GM18873 (cell line): ENCODE data around the gene ISG20L2.
"Not testable (repeated sequence)": the region's sequence is repeated elsewhere in the genome, so short reads cannot be mapped to it uniquely, and the experiment has no call there.

Experiments used
- ATAC-seq: cut with Tn5 transposase; IDR thresholded peaks from one replicate; pipeline ENCODE4 v1.9.1; 2021; ENCODE audit warnings: mild to moderate bottlenecking, moderate library complexity, moderate number of reproducible peaks; ENCODE audit not compliant: unreplicated experiment, low FRiP score

Gene ISG20L2

GRCh38 chr1:156728599-156729462, at the start of gene ISG20L2:
TSS of gene ISG20L2 (minus strand) at chr1:156728766. CDS start at chr1:156727652, 1,114 bp downstream.
- ATAC-seq: peak; percentile 80

- no peak for ATAC-seq
These were observed 49.0 kb upstream of the ISG20L2 start for GRCh38 chr1:156777573-156777972.

GRCh38 chr1:156776942-156777341, 48.4 kb upstream of the ISG20L2 start:
- no peak for ATAC-seq

- ATAC-seq: no peak
These were observed 47.2 kb upstream of the ISG20L2 start for GRCh38 chr1:156775799-156776198.

- ATAC-seq: no peak
These were observed 45.0 kb upstream of the ISG20L2 start for GRCh38 chr1:156773607-156774006.

- ATAC-seq: no peak
These were observed 44.3 kb upstream of the ISG20L2 start for GRCh38 chr1:156772728-156773497.

- ATAC-seq: no peak
These were observed 43.7 kb upstream of the ISG20L2 start for GRCh38 chr1:156772222-156772621.

GRCh38 chr1:156768610-156769295, 40.2 kb upstream of the ISG20L2 start:
- ATAC-seq: no peak

- peak; percentile 18 for ATAC-seq
These were observed 39.5 kb upstream of the ISG20L2 start for GRCh38 chr1:156767879-156768604.

- peak; percentile 85 for ATAC-seq
These were observed 38.7 kb upstream of the ISG20L2 start, which contains the start of gene PRCC for GRCh38 chr1:156767101-156767878. TSS of gene PRCC (plus strand) at chr1:156767535. CDS start at chr1:156767772, 237 bp downstream.

- peak; percentile 2 for ATAC-seq
These were observed 37.9 kb upstream of the ISG20L2 start for GRCh38 chr1:156766298-156767100.

GRCh38 chr1:156765666-156766065, 37.1 kb upstream of the ISG20L2 start:
- no peak for ATAC-seq

GRCh38 chr1:156765136-156765535, 36.6 kb upstream of the ISG20L2 start:
- not testable (repeated sequence) for ATAC-seq

GRCh38 chr1:156760796-156761104, 32.2 kb upstream of the ISG20L2 start:
- no peak for ATAC-seq

GRCh38 chr1:156760092-156760795, 31.7 kb upstream of the ISG20L2 start:
- ATAC-seq: no peak

- not testable (repeated sequence) for ATAC-seq
These were observed 29.1 kb upstream of the ISG20L2 start for GRCh38 chr1:156757572-156758253.

GRCh38 chr1:156756355-156756754, 27.8 kb upstream of the ISG20L2 start:
- no peak for ATAC-seq
